OCI-M1 (cell line): ENCODE data around the gene TSPAN9.

Experiments used
- DNase-seq: peaks from one replicate; lab custom pipeline; 2025; lab: John Stamatoyannopoulos, UW

The TSPAN9 gene

GRCh38 chr12:3205742-3206519 lies 128.8 kb downstream of the TSPAN9 start:
- no peak for DNase-seq

- DNase-seq, result no peak
Measured at GRCh38 chr12:3206536-3207072, 129.4 kb downstream of the TSPAN9 start.

DNA sequence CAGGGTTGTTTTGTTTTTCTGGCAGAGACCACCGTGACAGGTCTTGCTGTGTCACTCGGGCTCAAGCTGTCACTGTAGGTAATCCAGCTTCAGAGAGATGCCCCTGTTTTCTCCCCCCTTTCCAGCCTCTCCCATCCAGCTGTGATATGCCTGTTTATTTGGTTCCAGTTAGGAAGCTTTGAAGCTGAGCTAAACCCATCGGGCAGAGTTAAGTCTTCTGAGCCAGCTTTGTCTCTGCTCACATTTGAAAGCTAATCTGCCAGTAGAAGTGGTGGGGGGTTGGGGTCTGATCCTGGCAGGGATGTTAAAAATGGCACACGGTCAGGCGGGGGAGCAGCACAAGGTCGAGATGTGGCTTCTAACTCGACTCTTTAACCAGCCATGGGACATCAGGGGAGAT lies 130.0 kb downstream of the TSPAN9 start:
- DNase-seq, result no peak

DNA sequence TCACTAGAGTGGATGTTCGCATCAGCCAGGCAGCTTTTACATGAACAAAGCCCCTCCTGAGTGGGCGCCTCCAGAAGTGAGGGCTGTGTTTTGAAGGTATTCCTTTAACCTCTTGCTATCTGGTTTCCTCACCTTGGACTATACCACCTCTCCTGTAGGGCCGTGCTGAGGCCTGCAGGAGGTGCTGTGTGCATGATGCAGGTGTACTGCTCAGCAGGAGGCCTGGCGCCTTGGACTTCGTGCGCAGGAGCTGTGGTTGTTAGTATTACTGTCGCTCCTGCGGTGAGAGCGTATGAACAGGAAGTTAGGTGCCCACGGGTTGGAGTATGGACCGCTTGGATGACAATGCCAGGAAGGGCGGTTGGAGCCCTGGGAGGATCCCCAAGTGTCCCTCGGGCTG lies 130.7 kb downstream of the TSPAN9 start:
- DNase-seq, result no peak

DNA sequence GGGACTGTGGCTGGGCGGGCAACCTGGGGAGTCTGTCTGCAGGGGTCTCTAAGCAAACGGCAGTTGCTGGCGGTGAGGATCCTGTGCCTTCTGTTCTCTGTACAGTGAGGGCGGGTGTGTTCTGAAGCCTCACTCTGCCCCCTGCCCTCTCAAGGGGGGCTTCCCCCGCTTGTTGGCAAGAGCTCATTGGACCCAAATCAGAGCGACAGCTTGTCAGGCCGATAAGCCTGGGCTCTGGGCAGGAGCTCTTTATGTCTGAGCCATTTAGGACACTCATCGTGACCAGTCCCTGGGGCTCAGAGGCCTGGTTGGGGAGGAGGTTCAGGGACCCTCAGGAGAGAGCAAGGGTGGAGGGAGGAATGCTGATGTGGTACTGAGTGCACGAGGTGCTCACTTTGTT lies 136.0 kb downstream of the TSPAN9 start:
- DNase-seq, result no peak

- DNase-seq, result no peak
Measured at GRCh38 chr12:3213768-3214167, 136.6 kb downstream of the TSPAN9 start.

DNA sequence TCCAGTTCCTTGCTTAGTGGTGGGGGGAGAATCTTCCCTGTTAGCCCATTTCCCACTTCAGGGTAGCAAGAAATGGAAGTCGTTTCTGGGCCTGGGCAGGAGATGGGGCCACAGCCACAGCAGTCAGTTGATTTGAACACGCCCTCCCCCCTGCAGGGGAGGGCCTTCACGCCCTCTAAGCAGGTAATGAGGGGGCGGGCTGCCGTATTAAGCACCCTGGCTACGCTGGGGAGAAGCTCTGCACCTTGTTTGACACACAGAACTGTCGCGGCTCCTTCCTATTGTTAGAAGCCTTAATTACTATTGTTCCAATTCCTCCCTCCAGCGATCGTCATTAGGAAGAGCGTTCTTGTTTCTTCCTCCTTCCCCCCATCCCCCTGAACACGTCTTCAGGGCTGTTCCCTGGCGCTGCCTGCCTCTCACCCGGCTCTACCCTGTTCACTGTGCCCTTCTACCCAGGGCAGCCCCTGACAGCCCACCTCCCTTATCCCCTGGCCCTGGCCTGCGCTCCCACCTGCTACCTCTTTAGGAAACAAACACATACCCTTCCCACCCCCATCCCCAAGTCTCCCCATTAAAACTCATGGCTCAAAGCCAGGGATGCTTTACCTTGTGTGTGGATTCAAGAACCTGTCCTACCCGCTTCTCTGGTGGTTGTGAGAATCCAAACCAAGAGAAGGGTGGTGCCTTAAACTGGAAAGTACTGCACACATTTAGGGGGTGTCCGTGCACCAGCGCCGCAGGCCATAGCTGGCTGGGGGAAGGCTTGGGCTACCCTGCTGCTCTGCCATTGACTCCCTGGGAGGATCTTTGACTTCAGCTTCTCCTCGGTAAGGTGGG lies 137.6 kb downstream of the TSPAN9 start:
- no peak for DNase-seq

DNA sequence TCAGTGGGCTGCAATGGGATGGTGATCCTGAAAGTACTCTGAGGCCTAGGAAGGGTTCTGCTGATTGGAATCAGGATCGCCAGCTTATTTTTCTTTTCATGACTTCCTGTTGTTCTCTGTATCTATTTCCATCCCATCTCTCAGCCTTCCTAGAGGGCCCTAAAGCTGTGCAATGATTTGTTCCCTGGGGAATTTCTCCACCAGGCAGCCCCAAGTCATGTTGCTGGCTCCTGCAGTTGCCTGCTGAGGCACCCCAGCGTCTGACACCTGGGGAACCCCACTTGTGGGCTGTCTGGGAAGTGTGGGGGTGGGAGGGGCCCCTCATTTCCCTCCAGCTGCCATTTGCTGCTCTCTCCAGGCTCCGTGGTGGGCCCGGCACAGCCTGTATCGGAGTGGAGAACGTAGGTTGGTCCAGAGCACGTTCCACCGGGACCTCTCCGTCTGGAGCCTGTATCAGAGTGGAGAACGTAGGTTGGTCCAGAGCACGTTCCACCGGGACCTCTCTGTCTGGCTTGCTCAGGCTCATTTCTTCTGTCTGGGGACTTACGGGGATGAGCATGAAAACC lies 138.3 kb downstream of the TSPAN9 start:
- no peak for DNase-seq

DNA sequence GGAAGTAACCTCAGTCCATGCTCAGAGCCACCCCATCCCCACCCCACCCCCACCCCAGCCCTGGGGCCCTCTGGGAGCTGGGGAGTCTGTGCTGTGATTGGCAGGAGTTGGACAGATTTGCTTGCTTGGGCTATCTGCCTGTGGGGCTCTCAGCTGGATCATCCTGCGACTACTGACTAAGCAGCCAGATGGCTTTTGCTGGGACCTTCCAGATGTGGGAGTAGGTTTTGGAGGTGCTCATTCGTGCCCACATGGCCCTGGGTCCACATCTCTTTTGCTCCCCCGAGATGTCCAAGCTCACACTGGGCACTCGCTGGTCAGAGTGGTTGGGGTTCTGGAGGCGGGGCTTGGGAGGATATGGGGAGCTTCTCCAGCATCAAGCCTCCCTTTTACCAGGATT lies 138.9 kb downstream of the TSPAN9 start:
- no peak for DNase-seq

- DNase-seq, result no peak
Measured at GRCh38 chr12:3216726-3217682, 139.8 kb downstream of the TSPAN9 start.

DNA sequence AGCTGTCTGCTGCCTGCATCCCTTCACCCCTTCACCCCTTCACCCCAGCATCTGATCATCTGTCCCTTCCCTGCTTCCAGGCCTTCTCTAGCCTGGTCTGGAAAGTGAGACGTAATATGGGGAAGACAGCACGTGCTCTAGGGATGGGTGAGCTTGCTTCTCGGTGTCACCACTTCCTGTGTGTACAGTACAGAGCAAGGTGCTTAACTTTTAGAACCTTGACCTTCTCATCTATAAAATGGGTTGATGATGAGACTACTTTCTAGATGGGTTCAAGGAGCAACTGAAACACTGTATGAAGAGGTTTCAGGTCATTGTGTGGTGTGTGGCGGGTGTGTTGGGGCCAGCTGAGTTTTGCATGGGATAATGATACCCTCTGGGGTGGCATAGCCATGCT lies 140.5 kb downstream of the TSPAN9 start:
- DNase-seq, result no peak

GRCh38 chr12:3218228-3219171 lies 141.3 kb downstream of the TSPAN9 start:
- DNase-seq, result no peak

DNA sequence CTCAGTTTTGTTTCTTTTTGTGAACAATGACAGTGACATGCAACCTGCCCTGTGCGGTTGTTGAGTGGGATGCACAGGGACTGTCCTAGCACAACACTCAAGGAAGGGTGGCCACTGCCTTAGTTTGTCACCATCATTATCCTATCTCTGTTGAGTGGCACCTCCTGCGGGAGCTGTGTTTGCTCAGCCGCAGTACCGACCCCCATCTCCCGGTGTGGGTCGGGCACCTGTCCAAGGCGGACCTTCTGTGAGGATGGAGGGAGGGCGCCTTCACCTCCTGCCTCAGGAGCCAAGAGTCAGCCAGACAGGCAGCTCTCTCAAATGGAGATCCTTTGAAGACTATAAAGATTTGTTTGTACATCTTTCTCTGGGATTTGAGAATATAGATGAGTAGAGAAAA lies 142.1 kb downstream of the TSPAN9 start:
- no peak for DNase-seq

- no peak for DNase-seq
Measured at GRCh38 chr12:3220382-3221321, 143.5 kb downstream of the TSPAN9 start.

DNA sequence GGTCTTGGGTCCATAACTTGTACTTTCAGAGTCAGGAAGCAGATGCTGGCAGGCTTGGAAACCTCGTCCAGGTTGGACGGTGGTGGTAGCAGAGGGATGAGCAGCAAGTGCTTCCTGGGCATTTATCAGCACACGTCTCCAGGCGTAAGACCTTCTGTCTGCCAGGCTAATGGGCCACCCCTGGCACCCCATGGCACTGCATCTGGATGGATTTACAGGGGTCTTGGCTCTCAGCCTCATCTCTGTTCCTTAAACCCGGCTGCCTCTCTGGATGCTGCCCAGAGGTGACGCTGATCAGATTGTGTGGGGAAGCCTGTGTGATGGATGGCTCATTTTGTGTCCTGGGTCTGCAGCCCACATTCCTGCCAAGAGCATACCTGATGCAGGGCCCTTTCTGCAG lies 145.1 kb downstream of the TSPAN9 start:
- DNase-seq, result no peak

DNA sequence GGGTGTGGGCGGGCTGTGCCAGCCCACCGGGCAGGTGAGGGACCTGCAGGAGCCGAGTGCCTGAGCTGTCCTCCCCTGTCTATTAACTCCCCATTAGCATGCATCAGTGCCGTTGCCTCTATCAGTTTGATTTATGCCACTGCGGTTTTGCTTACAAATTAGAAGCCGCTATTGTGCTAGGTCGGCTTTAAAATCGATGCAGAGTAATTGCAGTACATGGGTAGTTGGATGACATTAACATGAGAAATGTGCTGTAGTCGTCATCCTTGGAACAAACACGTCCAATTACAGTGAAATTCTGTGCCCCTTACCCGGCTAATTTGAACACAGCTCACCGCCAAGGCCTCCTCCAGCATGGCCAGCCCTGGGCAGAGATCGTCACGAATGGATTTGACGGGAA lies 145.8 kb downstream of the TSPAN9 start:
- DNase-seq, result no peak

DNA sequence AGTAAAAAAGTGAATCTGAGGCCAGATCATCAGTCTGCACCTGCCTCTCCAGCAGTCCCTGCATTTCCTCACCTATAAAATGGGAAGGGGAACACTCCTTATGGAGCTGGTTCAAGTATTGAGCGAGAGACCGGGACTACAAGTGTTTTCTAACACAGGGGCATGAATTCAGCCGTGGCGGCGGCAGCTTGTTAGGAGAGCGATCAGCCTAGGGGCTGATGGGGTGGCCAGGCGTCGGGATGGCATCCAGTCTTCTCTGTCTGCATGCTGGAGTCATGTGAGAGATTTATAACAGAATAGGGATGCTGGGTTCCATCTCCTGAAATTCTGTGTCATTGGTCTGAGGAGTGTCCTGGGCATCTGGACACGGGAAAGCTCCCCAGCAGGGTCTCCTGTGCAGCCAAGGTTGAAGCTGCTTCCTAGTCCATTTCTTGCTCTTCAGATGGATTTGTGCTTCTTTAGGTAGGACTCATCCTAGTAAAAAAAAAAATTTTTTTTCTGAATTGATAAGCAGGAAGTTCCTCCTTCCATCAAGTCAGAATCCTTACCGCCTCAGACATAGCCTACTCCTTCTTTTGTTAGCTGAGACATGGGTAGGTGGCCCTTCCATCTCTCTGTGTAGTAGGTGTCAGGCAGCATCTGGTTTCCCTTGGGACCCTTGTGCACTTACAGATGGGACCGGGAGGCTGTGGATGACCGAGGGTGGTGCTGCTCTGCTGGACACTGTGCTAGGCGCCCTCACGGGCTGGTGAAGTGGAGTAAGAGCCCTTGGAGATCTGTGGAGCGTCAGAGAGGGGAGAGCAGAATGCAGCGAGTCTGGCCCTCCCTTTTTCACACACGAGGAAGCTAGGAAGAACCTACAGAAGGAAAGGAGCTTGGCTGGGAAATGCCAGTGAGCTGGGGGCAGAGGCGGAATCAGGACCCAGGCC lies 146.7 kb downstream of the TSPAN9 start:
- no peak for DNase-seq

DNA sequence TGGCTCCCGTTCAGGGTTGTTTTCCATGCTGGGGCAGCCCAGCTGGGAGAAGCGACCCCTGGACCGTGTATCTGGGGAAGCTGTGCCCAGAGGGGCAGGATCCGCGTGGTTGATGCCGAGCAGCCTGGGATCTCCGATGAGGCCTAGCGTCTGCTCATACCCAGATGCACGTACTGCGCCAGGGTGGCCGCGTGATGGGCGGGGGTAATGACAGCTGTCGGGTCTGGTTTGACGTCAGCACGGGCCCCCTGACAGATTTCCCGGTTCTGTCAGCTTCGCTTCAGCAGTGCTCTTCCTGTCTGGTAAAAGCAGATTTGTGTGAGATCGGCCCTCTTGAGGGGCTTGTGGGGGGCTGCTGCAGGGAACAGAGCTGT lies 147.3 kb downstream of the TSPAN9 start:
- no peak for DNase-seq
